ENCODE measurements around the gene AP4E1.

Gene AP4E1

GRCh38 chr15:51038162-51038973 is 129.9 kb downstream of the AP4E1 start:
- ATAC-seq (no peak), DNase-seq (no peak)
- no peaks in the 10 kb centered on the region for H3K9me3 Mint-ChIP-seq
- peaks cover 4% of the 10 kb centered on the region for H3K36me3 Mint-ChIP-seq (ENCODE audit: low read depth)
- no peak overlapping the region for H3K4me3 Mint-ChIP-seq
- no peaks in the 10 kb centered on the region for H3K27me3 Mint-ChIP-seq
- H3K4me1 Mint-ChIP-seq, result no peaks in the 10 kb centered on the region
- H3K27ac Mint-ChIP-seq, result no peak overlapping the region

GRCh38 chr15:51038974-51039319 is 130.5 kb downstream of the AP4E1 start:
- Mint-ChIP-seq H3K4me3 (no peak overlapping the region), H3K9me3 (no peaks in the 10 kb centered on the region), H3K36me3 (ENCODE audit: low read depth) (peaks cover 4% of the 10 kb centered on the region), H3K27me3 (peaks cover 2% of the 10 kb centered on the region), H3K27ac (no peak overlapping the region), H3K4me1 (no peaks in the 10 kb centered on the region)
- no peak for DNase-seq
- ATAC-seq, result no peak

- no peak for ATAC-seq
- Mint-ChIP-seq H3K4me1 (no peaks in the 10 kb centered on the region), H3K27me3 (peaks cover 3% of the 10 kb centered on the region), H3K27ac (no peak overlapping the region), H3K36me3 (ENCODE audit: low read depth) (no peaks in the 10 kb centered on the region), H3K9me3 (no peaks in the 10 kb centered on the region), H3K4me3 (no peak overlapping the region)
- no peak for DNase-seq
These were observed 135.7 kb downstream of the AP4E1 start for GRCh38 chr15:51044037-51044727.

- Mint-ChIP-seq H3K9me3 (no peaks in the 10 kb centered on the region), H3K4me1 (no peaks in the 10 kb centered on the region), H3K27ac (no peak overlapping the region), H3K27me3 (peaks cover 3% of the 10 kb centered on the region), H3K36me3 (ENCODE audit: low read depth) (no peaks in the 10 kb centered on the region), H3K4me3 (no peak overlapping the region)
- ATAC-seq, result no peak
- DNase-seq, result no peak
These were observed 137.5 kb downstream of the AP4E1 start for GRCh38 chr15:51046016-51046415.

GRCh38 chr15:51046799-51047449 is 138.4 kb downstream of the AP4E1 start:
- Mint-ChIP-seq H3K9me3 (no peaks in the 10 kb centered on the region), H3K27ac (no peak overlapping the region), H3K4me3 (no peak overlapping the region), H3K27me3 (peaks cover 6% of the 10 kb centered on the region), H3K4me1 (no peaks in the 10 kb centered on the region), H3K36me3 (ENCODE audit: low read depth) (no peaks in the 10 kb centered on the region)
- no peak for ATAC-seq
- no peak for DNase-seq

- no peaks in the 10 kb centered on the region for H3K36me3 Mint-ChIP-seq (ENCODE audit: low read depth)
- no peak for DNase-seq
- no peak for ATAC-seq
- no peaks in the 10 kb centered on the region for H3K4me1 Mint-ChIP-seq
- H3K27ac Mint-ChIP-seq, result no peak overlapping the region
- no peak overlapping the region for H3K4me3 Mint-ChIP-seq
- H3K27me3 Mint-ChIP-seq, result peaks cover 6% of the 10 kb centered on the region
- no peaks in the 10 kb centered on the region for H3K9me3 Mint-ChIP-seq
These were observed 139.8 kb downstream of the AP4E1 start for GRCh38 chr15:51048308-51048707.

- Mint-ChIP-seq H3K4me3 (no peak overlapping the region), H3K27ac (no peak overlapping the region), H3K36me3 (ENCODE audit: low read depth) (no peaks in the 10 kb centered on the region), H3K9me3 (no peaks in the 10 kb centered on the region), H3K4me1 (no peaks in the 10 kb centered on the region), H3K27me3 (peaks cover 3% of the 10 kb centered on the region)
- ATAC-seq, result no peak
- DNase-seq, result no peak
These were observed 140.6 kb downstream of the AP4E1 start for GRCh38 chr15:51049081-51049480.

GRCh38 chr15:51051776-51052175 is 143.3 kb downstream of the AP4E1 start:
- H3K9me3 Mint-ChIP-seq, result no peaks in the 10 kb centered on the region
- DNase-seq (no peak), ATAC-seq (no peak)
- no peaks in the 10 kb centered on the region for H3K36me3 Mint-ChIP-seq (ENCODE audit: low read depth)
- no peaks in the 10 kb centered on the region for H3K4me1 Mint-ChIP-seq
- H3K27ac Mint-ChIP-seq, result no peak overlapping the region
- no peak overlapping the region for H3K4me3 Mint-ChIP-seq
- peaks cover 5% of the 10 kb centered on the region for H3K27me3 Mint-ChIP-seq

GRCh38 chr15:51053571-51053970 is 145.1 kb downstream of the AP4E1 start:
- DNase-seq (no peak), ATAC-seq (no peak)
- Mint-ChIP-seq H3K4me1 (no peaks in the 10 kb centered on the region), H3K27me3 (peaks cover 5% of the 10 kb centered on the region), H3K9me3 (no peaks in the 10 kb centered on the region), H3K36me3 (ENCODE audit: low read depth) (no peaks in the 10 kb centered on the region), H3K4me3 (no peak overlapping the region), H3K27ac (no peak overlapping the region)

- H3K4me3 Mint-ChIP-seq, result no peak overlapping the region
- DNase-seq, result no peak
- no peak overlapping the region for H3K27ac Mint-ChIP-seq
- peaks cover 5% of the 10 kb centered on the region for H3K27me3 Mint-ChIP-seq
- no peaks in the 10 kb centered on the region for H3K9me3 Mint-ChIP-seq
- ATAC-seq, result no peak
- no peaks in the 10 kb centered on the region for H3K4me1 Mint-ChIP-seq
- H3K36me3 Mint-ChIP-seq (ENCODE audit: low read depth), result no peaks in the 10 kb centered on the region
These were observed 146.1 kb downstream of the AP4E1 start for GRCh38 chr15:51054535-51054934.
